Panc1 (cell line): ENCODE results near the gene OCEL1.

Experiments
- CTCF ChIP-seq: fragments of 450-650 bp; IDR thresholded peaks from 2 replicates; pipeline ENCODE4 v1.5.1; 2017; ENCODE audit warnings: mild to moderate bottlenecking
- POLR2AphosphoS5 ChIP-seq: IDR thresholded peaks from 2 replicates; pipeline ENCODE4 v1.6.1; 2012; ENCODE audit warnings: mild to moderate bottlenecking, low read depth, low read length, moderate library complexity
- REST ChIP-seq, 2 experiments: IDR thresholded peaks; 2 replicates each; pipeline ENCODE4 v1.6.1; 2011 to 2012; ENCODE audit warnings: low read depth in 2 of 2, control low read depth in 1 of 2, low read length in 1 of 2, mild to moderate bottlenecking in 1 of 2, moderate library complexity in 1 of 2; ENCODE audit not compliant: insufficient read depth in 1 of 2
- SIN3A ChIP-seq: IDR thresholded peaks from 2 replicates; pipeline ENCODE4 v1.6.1; 2012; ENCODE audit warnings: low read depth, mild to moderate bottlenecking, low read length, moderate library complexity, borderline replicate concordance; ENCODE audit not compliant: insufficient read depth

- no peak for TF ChIP-seq SIN3A
- no peak for TF ChIP-seq CTCF
- no peak for TF ChIP-seq POLR2AphosphoS5
- no peak for TF ChIP-seq REST (IDR thresholded peaks at IDR 0.05; ENCODE audit: insufficient read depth in 1 of 2, low read depth in 2 of 2, low read length in 1 of 2)
Measured at GRCh38 chr19:17200408-17201079, 25.5 kb upstream of the OCEL1 start.
